H1 (cell line): ENCODE data around the gene SPSB1. TPM values are rescaled to one million over a fixed set of nuclear protein-coding genes. Genes with fewer than 3 reads are reported as not detected.
A peak's percentile ranks its signal among the peaks of the same experiment; 100 is the strongest.

ENCODE experiments used
- CTCF ChIA-PET: fragments of 300-600 bp; sonication (Branson Sonifier 250); formaldehyde crosslinking; loops from one replicate; lab custom pipeline; 2021; ENCODE audit not compliant: partially characterized antibody; lab: Charles Lee
- POLR2A ChIA-PET: fragments of 300-600 bp; sonication (Branson Sonifier 250); formaldehyde crosslinking; loops from one replicate; lab custom pipeline; 2021; ENCODE audit warnings: inconsistent platforms; ENCODE audit not compliant: partially characterized antibody; lab: Charles Lee
- DNase-seq, 2 experiments: peaks; one replicate each; pipeline versions ENCODE4 v3.0.0 to v3.0.0-alpha.2; 2010 to 2022; ENCODE audit warnings: low spot score in 2 of 2, low read depth in 1 of 2, mixed read lengths in 1 of 2
- FAIRE-seq: peaks from 2 replicates; lab custom pipeline; 2011; peaks lifted over from hg19 to GRCh38; lab: Jason Lieb, UNC
- H2AFZ ChIP-seq: 2 replicates; pipeline ENCODE4 v1.8.1; 2012; ENCODE audit warnings: low read length, inconsistent platforms
- H2AK5ac ChIP-seq: 2 replicates; pipeline ENCODE4 v1.6.1; 2013; ENCODE audit warnings: low read depth, low read length
- H2BK120ac ChIP-seq: replicated peaks from 2 replicates; pipeline ENCODE3; 2013; ENCODE audit warnings: low read depth, low read length, inconsistent platforms
- H2BK12ac ChIP-seq: 2 replicates; pipeline ENCODE4 v1.6.1; 2013; ENCODE audit warnings: low read depth, low read length
- H2BK15ac ChIP-seq: 2 replicates; pipeline ENCODE4 v1.6.1; 2013; ENCODE audit warnings: low read length
- H2BK20ac ChIP-seq: 2 replicates; pipeline ENCODE4 v1.6.1; 2013; ENCODE audit warnings: low read length
- H2BK5ac ChIP-seq: 2 replicates; pipeline ENCODE4 v1.6.1; 2013; ENCODE audit warnings: low read depth, low read length
- H3K14ac ChIP-seq: 2 replicates; pipeline ENCODE4 v1.6.1; 2013; ENCODE audit warnings: inconsistent platforms; ENCODE audit not compliant: insufficient read length
- H3K18ac ChIP-seq: 2 replicates; pipeline ENCODE4 v1.6.1; 2013; ENCODE audit warnings: low read length; ENCODE audit errors: extremely low read depth
- H3K23ac ChIP-seq: 2 replicates; pipeline ENCODE4 v1.6.1; 2013; ENCODE audit warnings: inconsistent platforms; ENCODE audit not compliant: insufficient read length
- H3K23me2 ChIP-seq: 2 replicates; pipeline ENCODE4 v1.6.1; 2013; ENCODE audit warnings: low read depth, low read length
- H3K27ac ChIP-seq: 2 replicates; pipeline ENCODE4 v1.6.1; 2011; ENCODE audit warnings: low read depth, low read length, inconsistent platforms
- H3K27me3 ChIP-seq, 4 experiments: replicated peaks in 1 of 4; 1 replicate in 1 of 4; 2 replicates in 3 of 4; pipeline versions ENCODE4 v1.6.1 to v1.8.1; 2011 to 2013; ENCODE audit warnings: low read length in 3 of 4, mild to moderate bottlenecking in 3 of 4, inconsistent platforms in 2 of 4, mixed read lengths in 2 of 4, moderate library complexity in 1 of 4; ENCODE audit not compliant: control insufficient read depth in 3 of 4, insufficient read depth in 3 of 4; ENCODE audit errors: extremely low read depth in 1 of 4
- H3K36me3 ChIP-seq, 4 experiments: 2 replicates each; pipeline versions ENCODE4 v1.6.1 to v1.8.1; 2011 to 2013; ENCODE audit warnings: mild to moderate bottlenecking in 4 of 4, low read length in 3 of 4, moderate library complexity in 2 of 4, control low read depth in 1 of 4, inconsistent platforms in 1 of 4; ENCODE audit not compliant: insufficient read depth in 4 of 4, control insufficient read depth in 2 of 4
- H3K4ac ChIP-seq: replicated peaks from 2 replicates; pipeline ENCODE3; 2013; ENCODE audit warnings: low read length, low read depth, mixed read lengths, inconsistent platforms; ENCODE audit not compliant: insufficient read length
- H3K4me1 ChIP-seq, 4 experiments: replicated peaks in 1 of 4; 1 replicate in 1 of 4; 2 replicates in 3 of 4; pipeline versions ENCODE4 v1.6.1 to v1.8.1; 2011 to 2013; ENCODE audit warnings: low read length in 3 of 4, inconsistent platforms in 2 of 4, mixed read lengths in 1 of 4; ENCODE audit not compliant: insufficient read depth in 4 of 4, control insufficient read depth in 3 of 4
- H3K4me2 ChIP-seq, 2 experiments: 2 replicates each; pipeline versions ENCODE4 v1.6.1 to v1.8.1; 2011 to 2013; ENCODE audit warnings: low read depth in 2 of 2, low read length in 2 of 2, control low read depth in 1 of 2, inconsistent platforms in 1 of 2, mild to moderate bottlenecking in 1 of 2; ENCODE audit not compliant: insufficient read depth in 1 of 2
- H3K4me3 ChIP-seq, 4 experiments: fragments of 200-600, 300-600 bp in 1 of 4; sonication (generic), shearing (Covaris generic), sonication (Bioruptor Twin) in 1 of 4; 2 replicates each; pipeline versions ENCODE4 v1.5.1 to v1.8.1; 2011 to 2016; ENCODE audit warnings: low read length in 4 of 4, low read depth in 3 of 4, control low read depth in 2 of 4, inconsistent platforms in 2 of 4, mild to moderate bottlenecking in 2 of 4, mixed read lengths in 1 of 4, moderate library complexity in 1 of 4; ENCODE audit not compliant: insufficient read depth in 2 of 4; ENCODE audit errors: extremely low read depth in 1 of 4
- H3K56ac ChIP-seq: replicated peaks from 2 replicates; pipeline ENCODE3; 2013; ENCODE audit warnings: low read depth, mild to moderate bottlenecking, mixed read lengths, low read length, inconsistent platforms; ENCODE audit not compliant: insufficient read length
- H3K79me1 ChIP-seq: 2 replicates; pipeline ENCODE4 v1.6.1; 2013; ENCODE audit warnings: low read depth, low read length, control low read depth
- H3K79me2 ChIP-seq, 2 experiments: 2 replicates each; pipeline versions ENCODE4 v1.6.1 to v1.8.1; 2012 to 2013; ENCODE audit warnings: low read length in 2 of 2, mild to moderate bottlenecking in 2 of 2, inconsistent platforms in 1 of 2; ENCODE audit not compliant: insufficient read depth in 2 of 2, control insufficient read depth in 1 of 2
- H3K9ac ChIP-seq, 4 experiments: replicated peaks in 1 of 4; 1 replicate in 1 of 4; 2 replicates in 3 of 4; pipeline versions ENCODE4 v1.6.1 to v1.8.1; 2011 to 2013; ENCODE audit warnings: low read depth in 3 of 4, low read length in 3 of 4, control low read depth in 2 of 4, mild to moderate bottlenecking in 2 of 4, moderate library complexity in 2 of 4, inconsistent platforms in 1 of 4; ENCODE audit errors: extremely low read depth in 1 of 4
- H3K9me3 ChIP-seq, 2 experiments: 2 replicates each; pipeline versions ENCODE4 v1.6.1 to v1.8.1; 2012 to 2013; ENCODE audit warnings: mild to moderate bottlenecking in 2 of 2, moderate library complexity in 2 of 2, control low read depth in 1 of 2, inconsistent platforms in 1 of 2, low read depth in 1 of 2, low read length in 1 of 2, mixed read lengths in 1 of 2; ENCODE audit not compliant: insufficient read depth in 2 of 2
- H4K20me1 ChIP-seq, 2 experiments: replicated peaks in 1 of 2; 2 replicates each; pipeline versions ENCODE3 to v1.8.1; 2011 to 2013; ENCODE audit warnings: inconsistent platforms in 2 of 2, low read length in 2 of 2, mild to moderate bottlenecking in 1 of 2; ENCODE audit not compliant: insufficient read depth in 2 of 2, control insufficient read depth in 1 of 2
- H4K5ac ChIP-seq: 2 replicates; pipeline ENCODE4 v1.6.1; 2013; ENCODE audit warnings: low read length, low read depth, mixed read lengths, inconsistent platforms; ENCODE audit not compliant: insufficient read length
- H4K8ac ChIP-seq: 2 replicates; pipeline ENCODE4 v1.8.0; 2013; ENCODE audit warnings: mild to moderate bottlenecking, moderate library complexity, low read length, inconsistent platforms; ENCODE audit not compliant: insufficient read depth; ENCODE audit errors: extremely low read depth
- H4K91ac ChIP-seq: replicated peaks from 2 replicates; pipeline ENCODE3; 2013; ENCODE audit warnings: low read length, mixed read lengths, inconsistent platforms; ENCODE audit not compliant: insufficient read length
- BACH1 ChIP-seq: IDR thresholded peaks from 2 replicates; pipeline ENCODE4 v1.6.1; 2012; ENCODE audit warnings: low read length, improper control_type of control experiment
- CBX8 ChIP-seq: fragments of 300-800, 300-1000 bp; sonication (generic); IDR thresholded peaks from 2 replicates; pipeline ENCODE4 v1.7.1; 2016; ENCODE audit warnings: low read depth, low read length, borderline replicate concordance
- CTBP2 ChIP-seq: IDR thresholded peaks from 2 replicates; pipeline ENCODE4 v1.7.0; 2011; ENCODE audit warnings: borderline replicate concordance, mild to moderate bottlenecking, moderate library complexity, mixed read lengths, low read length; ENCODE audit not compliant: insufficient read depth, insufficient read length
- EZH2 ChIP-seq: fragments of 200-600 bp; sonication (generic); IDR thresholded peaks from 2 replicates; pipeline ENCODE4 v1.7.1; 2012; ENCODE audit warnings: low read depth, mild to moderate bottlenecking, moderate library complexity, low read length, inconsistent platforms; ENCODE audit not compliant: severe bottlenecking
- GABPA ChIP-seq: IDR thresholded peaks from 2 replicates; pipeline ENCODE4 v1.6.1; 2011; ENCODE audit warnings: mild to moderate bottlenecking, low read length, moderate library complexity, borderline replicate concordance; ENCODE audit not compliant: insufficient read depth
- GTF2F1 ChIP-seq: IDR thresholded peaks from 2 replicates; pipeline ENCODE4 v1.6.1; 2012; ENCODE audit warnings: low read depth, low read length, improper control_type of control experiment, borderline replicate concordance
- KDM1A ChIP-seq: fragments of 200-600, 300-600 bp; sonication (generic); IDR thresholded peaks from 2 replicates; pipeline ENCODE4 v1.7.1; 2016; ENCODE audit warnings: mild to moderate bottlenecking, low read length, borderline replicate concordance
- POLR2AphosphoS5 ChIP-seq: IDR thresholded peaks from 2 replicates; pipeline ENCODE4 v1.6.1; 2011; ENCODE audit warnings: low read depth, low read length
- POU5F1 ChIP-seq: IDR thresholded peaks from 2 replicates; pipeline ENCODE4 v1.6.1; 2011; ENCODE audit warnings: low read depth, mild to moderate bottlenecking, low read length, moderate library complexity
- RBBP5 ChIP-seq: IDR thresholded peaks from 2 replicates; pipeline ENCODE4 v1.7.1; 2012; ENCODE audit warnings: low read depth, mild to moderate bottlenecking, inconsistent platforms, low read length, moderate library complexity, borderline replicate concordance
- SIX5 ChIP-seq: IDR thresholded peaks from 2 replicates; pipeline ENCODE4 v1.6.1; 2011; ENCODE audit warnings: mild to moderate bottlenecking, low read depth, low read length
- SRF ChIP-seq: IDR thresholded peaks from 2 replicates; pipeline ENCODE4 v1.6.1; 2011; ENCODE audit warnings: mild to moderate bottlenecking, low read depth, low read length, moderate library complexity
- YY1 ChIP-seq: IDR thresholded peaks from 2 replicates; pipeline ENCODE4 v1.6.1; 2011; ENCODE audit warnings: low read depth, mild to moderate bottlenecking, low read length
- WGBS, 2 experiments: shearing (Covaris generic) in 1 of 2; methylation state at CpG; one replicate each; pipeline versions ENCODE4 v1.1.6 to v1.1.7; 2013 to 2015; ENCODE audit warnings: low lambda C conversion rate in 2 of 2, mixed read lengths in 2 of 2, inconsistent platforms in 1 of 2, low coverage in 1 of 2, missing lambda C conversion rate in 1 of 2; ENCODE audit not compliant: insufficient replicate concordance in 2 of 2, insufficient coverage in 1 of 2, insufficient read length in 1 of 2; ENCODE audit errors: extremely low coverage in 1 of 2, missing lambda C conversion rate in 1 of 2; 5-methylcytosine and 5-hydroxymethylcytosine counted together
- polyA plus RNA-seq, 7 experiments: library from polyadenylated mRNA; depleted of rRNA in 3 of 7; stranded (reverse) in 5 of 7; unstranded in 2 of 7; fragments of >200 nt in 5 of 7; fragments of 200-250 nt in 2 of 7; gene quantifications; 1 replicate in 5 of 7; 2 replicates in 1 of 7; 4 replicates in 1 of 7; pipeline versions ENCODE4 v1.2.1 to v1.2.3, GENCODE V29; 2011 to 2013; ENCODE audit warnings: missing spikeins in 2 of 7, mixed read lengths in 2 of 7
- total RNA-seq: library from RNA; stranded (reverse); fragmentation: NEBNext Ultra II Directional; extraction: Animal tissue kit (Norgen Biotek cat#: 25700); gene quantifications from 2 replicates; pipeline ENCODE4 v1.2.1, GENCODE V29; 2021

The SPSB1 gene
- total and polyA plus RNA-seq, 2 of the 8 experiments (the other 6 are each of a cell fraction or from before 2014, with no cell fraction given) = 5.3 to 6.4 TPM

DNA sequence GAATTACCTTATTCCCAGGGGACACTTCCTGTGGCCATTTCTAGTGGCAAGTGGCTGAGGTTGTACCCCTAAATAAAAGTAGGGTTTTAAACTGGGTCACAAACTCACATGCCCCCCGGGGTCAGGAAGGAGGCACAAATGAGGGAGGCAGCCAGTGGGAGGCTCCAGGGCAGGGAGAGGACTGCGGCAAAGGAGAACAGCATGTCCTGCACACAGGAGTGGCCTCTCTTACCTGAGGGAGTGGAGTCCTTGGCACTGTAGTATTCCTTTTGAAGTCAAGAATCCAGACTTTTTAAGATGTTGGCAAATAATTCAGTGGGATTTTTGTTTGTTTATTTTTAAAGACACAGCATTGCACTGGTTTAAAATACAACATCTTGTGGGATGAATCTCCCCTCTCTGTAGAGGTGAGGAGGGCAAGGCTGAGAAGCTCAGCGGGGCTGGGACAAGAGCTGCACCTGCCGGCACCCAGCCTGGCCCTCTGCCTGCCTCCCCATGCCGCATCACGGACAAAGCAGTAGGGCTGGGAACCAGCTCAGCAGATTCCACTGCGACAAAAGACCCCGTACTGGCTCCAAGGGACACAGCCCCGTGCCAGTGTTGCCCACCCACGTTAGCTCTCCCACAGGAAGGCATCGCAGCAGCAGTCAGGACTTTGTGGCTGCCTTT, 22.2 kb downstream of the SPSB1 start:
- DNase-seq (no peak), FAIRE-seq (no peak)
- Histone ChIP-seq H3K56ac (no peak overlapping the region), H2BK12ac (peak overlapping the region; percentile 62; the same call in 1 of the 2 replicates), H3K4me3 (no peak overlapping the region), H4K8ac (no peak overlapping the region), H3K27ac (no peak overlapping the region), H3K9ac (no peak overlapping the region), H3K4me2 (no peak overlapping the region), H3K4me1 (peaks cover 0 to 19% (median 11%) of the 10 kb centered on the region in 4 experiments; a peak in 6 of 7 replicates), H2AFZ (no peak overlapping the region), H2AK5ac (no peak overlapping the region), H3K23ac (no peak overlapping the region), H4K91ac (no peak overlapping the region), H3K4ac (no peak overlapping the region), H4K5ac (no peak overlapping the region), H3K36me3 (no peaks in the 10 kb centered on the region), H2BK15ac (no peak overlapping the region; the same call in 1 of the 2 replicates), H2BK5ac (peak overlapping the region; percentile 30), H3K14ac (no peak overlapping the region), H3K9me3 (no peaks in the 10 kb centered on the region), H3K18ac (no peak overlapping the region), H4K20me1 (peaks cover 0 to 2% of the 10 kb centered on the region in 2 experiments), H3K27me3 (no peaks in the 10 kb centered on the region), H2BK120ac (no peak overlapping the region), H3K23me2 (no peaks in the 10 kb centered on the region), H3K79me2 (no peaks in the 10 kb centered on the region), H2BK20ac (no peak overlapping the region), H3K79me1 (peaks cover 3% of the 10 kb centered on the region; the same call in 1 of the 2 replicates)
- ChIA-PET CTCF (no interaction called here), POLR2A (no interaction called here)
- 83% methylated on average over 11 of the region's 11 CpGs; no CpG with 5 or more reads in 1 of the 2 experiments for WGBS, 2 experiments
- TF ChIP-seq GABPA (no peak), RBBP5 (no peak), YY1 (no peak), GTF2F1 (no peak), POLR2AphosphoS5 (no peak), EZH2 (no peak), SRF (no peak), POU5F1 (no peak), KDM1A (no peak), CBX8 (no peak), CTBP2 (no peak), SIX5 (no peak), BACH1 (no peak)
